IgD-negative memory B cell (primary cell): Measurements from ENCODE around the gene RBMS3. TPM values are rescaled to one million over a fixed set of nuclear protein-coding genes. Genes with fewer than 3 reads are reported as not detected.

Source experiments
- H3K27ac Mint-ChIP-seq, 3 donors: one replicate each; pipeline ENCODE4 v1.8.0; 2020 to 2022; ENCODE audit warnings: mild to moderate bottlenecking in 3 of 3, mixed read lengths in 3 of 3, moderate library complexity in 1 of 3
- H3K27me3 Mint-ChIP-seq: one replicate; pipeline ENCODE4 v1.8.0; 2021; ENCODE audit warnings: mixed read lengths
- H3K36me3 Mint-ChIP-seq: one replicate; pipeline ENCODE4 v1.8.0; 2020; ENCODE audit warnings: mild to moderate bottlenecking, mixed read lengths
- H3K4me1 Mint-ChIP-seq, 3 donors: one replicate each; pipeline ENCODE4 v1.8.0; 2020 to 2022; ENCODE audit warnings: mixed read lengths in 3 of 3, mild to moderate bottlenecking in 1 of 3
- H3K4me3 Mint-ChIP-seq, 4 donors: one replicate each; pipeline ENCODE4 v1.8.0; 2020 to 2022; ENCODE audit warnings: mild to moderate bottlenecking in 4 of 4, mixed read lengths in 4 of 4, moderate library complexity in 3 of 4
- H3K9me3 Mint-ChIP-seq, 3 donors: one replicate each; pipeline ENCODE4 v1.8.0; 2020 to 2021; ENCODE audit warnings: mixed read lengths in 3 of 3, mild to moderate bottlenecking in 1 of 3
- polyA plus RNA-seq: library from polyadenylated mRNA; unstranded; fragments of 300-500 nt; fragmentation: Illumina TruSeq; gene quantifications from one replicate; pipeline ENCODE4 v1.2.3, GENCODE V29; 2021

RBMS3 gene
- polyA plus RNA-seq, 1 donor from 2014 or later, result not detected

- no peak overlapping the region for H3K27ac Mint-ChIP-seq
- H3K4me1 Mint-ChIP-seq, result no peaks in the 10 kb centered on the region
- no peaks in the 10 kb centered on the region for H3K27me3 Mint-ChIP-seq
- H3K9me3 Mint-ChIP-seq, result no peaks in the 10 kb centered on the region
- H3K4me3 Mint-ChIP-seq, result peak overlapping the region in 1 of 4 donors; percentile 10
- H3K36me3 Mint-ChIP-seq, result no peaks in the 10 kb centered on the region
These were observed 17.4 kb upstream of the RBMS3 start for GRCh38 chr3:29263476-29263875.

- Mint-ChIP-seq H3K9me3 (no peaks in the 10 kb centered on the region), H3K27ac (no peak overlapping the region), H3K4me3 (no peak overlapping the region), H3K27me3 (no peaks in the 10 kb centered on the region), H3K4me1 (no peaks in the 10 kb centered on the region), H3K36me3 (no peaks in the 10 kb centered on the region)
These were observed 15.3 kb upstream of the RBMS3 start for GRCh38 chr3:29265509-29266072.

GRCh38 chr3:29267226-29267625 lies 13.6 kb upstream of the RBMS3 start:
- no peaks in the 10 kb centered on the region for H3K4me1 Mint-ChIP-seq
- H3K27ac Mint-ChIP-seq, result no peak overlapping the region
- H3K27me3 Mint-ChIP-seq, result no peaks in the 10 kb centered on the region
- H3K4me3 Mint-ChIP-seq, result no peak overlapping the region
- peaks cover 0 to 2% (median 0%) of the 10 kb centered on the region in 3 donors for H3K9me3 Mint-ChIP-seq
- H3K36me3 Mint-ChIP-seq, result no peaks in the 10 kb centered on the region

GRCh38 chr3:29268651-29269050 lies 12.2 kb upstream of the RBMS3 start:
- no peak overlapping the region for H3K4me3 Mint-ChIP-seq
- H3K27me3 Mint-ChIP-seq, result no peaks in the 10 kb centered on the region
- H3K36me3 Mint-ChIP-seq, result no peaks in the 10 kb centered on the region
- H3K4me1 Mint-ChIP-seq, result no peaks in the 10 kb centered on the region
- H3K27ac Mint-ChIP-seq, result no peak overlapping the region
- peaks cover 0 to 2% (median 0%) of the 10 kb centered on the region in 3 donors for H3K9me3 Mint-ChIP-seq

- Mint-ChIP-seq H3K9me3 (peaks cover 0 to 2% (median 0%) of the 10 kb centered on the region in 3 donors), H3K27ac (no peak overlapping the region), H3K27me3 (no peaks in the 10 kb centered on the region), H3K4me3 (no peak overlapping the region), H3K36me3 (no peaks in the 10 kb centered on the region), H3K4me1 (no peaks in the 10 kb centered on the region)
These were observed 10.1 kb upstream of the RBMS3 start for GRCh38 chr3:29270752-29271151.

- H3K27me3 Mint-ChIP-seq, result no peaks in the 10 kb centered on the region
- no peak overlapping the region for H3K27ac Mint-ChIP-seq
- H3K4me1 Mint-ChIP-seq, result no peaks in the 10 kb centered on the region
- no peak overlapping the region for H3K4me3 Mint-ChIP-seq
- no peaks in the 10 kb centered on the region for H3K36me3 Mint-ChIP-seq
- peaks cover 0 to 2% (median 0%) of the 10 kb centered on the region in 3 donors for H3K9me3 Mint-ChIP-seq
These were observed 9.4 kb upstream of the RBMS3 start for GRCh38 chr3:29271475-29271874.

- peaks cover 0 to 5% (median 0%) of the 10 kb centered on the region in 3 donors for H3K9me3 Mint-ChIP-seq
- H3K27me3 Mint-ChIP-seq, result peaks cover 7% of the 10 kb centered on the region
- H3K27ac Mint-ChIP-seq, result no peak overlapping the region
- peaks cover 0 to 2% (median 0%) of the 10 kb centered on the region in 3 donors for H3K4me1 Mint-ChIP-seq
- H3K36me3 Mint-ChIP-seq, result no peaks in the 10 kb centered on the region
- H3K4me3 Mint-ChIP-seq, result no peak overlapping the region
These were observed 6.2 kb upstream of the RBMS3 start for GRCh38 chr3:29274667-29275066.

GRCh38 chr3:29275309-29275708 lies 5.6 kb upstream of the RBMS3 start:
- no peaks in the 10 kb centered on the region for H3K36me3 Mint-ChIP-seq
- no peak overlapping the region for H3K4me3 Mint-ChIP-seq
- H3K9me3 Mint-ChIP-seq, result peaks cover 0 to 5% (median 0%) of the 10 kb centered on the region in 3 donors
- peaks cover under 1 to 4% (median 2%) of the 10 kb centered on the region in 3 donors for H3K4me1 Mint-ChIP-seq
- H3K27me3 Mint-ChIP-seq, result peaks cover 7% of the 10 kb centered on the region
- no peak overlapping the region for H3K27ac Mint-ChIP-seq

GRCh38 chr3:29277249-29277648 lies 3.6 kb upstream of the RBMS3 start:
- peaks cover 2 to 14% (median 12%) of the 10 kb centered on the region in 3 donors for H3K4me1 Mint-ChIP-seq
- H3K36me3 Mint-ChIP-seq, result no peaks in the 10 kb centered on the region
- H3K27ac Mint-ChIP-seq, result no peak overlapping the region
- H3K4me3 Mint-ChIP-seq, result no peak overlapping the region
- H3K27me3 Mint-ChIP-seq, result peaks cover 22% of the 10 kb centered on the region
- H3K9me3 Mint-ChIP-seq, result peaks cover 0 to 2% (median 0%) of the 10 kb centered on the region in 3 donors

- Mint-ChIP-seq H3K27ac (peak overlapping the region in 1 of 3 donors; percentile 37), H3K9me3 (peaks cover 0 to 7% (median 0%) of the 10 kb centered on the region in 3 donors), H3K4me3 (peak overlapping the region in 1 of 4 donors; percentile 51), H3K27me3 (peaks cover 29% of the 10 kb centered on the region), H3K4me1 (peaks cover 2 to 14% (median 12%) of the 10 kb centered on the region in 3 donors), H3K36me3 (no peaks in the 10 kb centered on the region)
These were observed 1.6 kb upstream of the RBMS3 start for GRCh38 chr3:29279286-29279685.

GRCh38 chr3:29279806-29280205 lies 1.1 kb upstream of the RBMS3 start:
- H3K27me3 Mint-ChIP-seq, result peaks cover 29% of the 10 kb centered on the region
- no peak overlapping the region for H3K4me3 Mint-ChIP-seq
- peaks cover 2 to 14% (median 12%) of the 10 kb centered on the region in 3 donors for H3K4me1 Mint-ChIP-seq
- H3K27ac Mint-ChIP-seq, result no peak overlapping the region
- no peaks in the 10 kb centered on the region for H3K36me3 Mint-ChIP-seq
- peaks cover 0 to 7% (median 0%) of the 10 kb centered on the region in 3 donors for H3K9me3 Mint-ChIP-seq

- Mint-ChIP-seq H3K4me3 (peak overlapping the region in 2 of 4 donors; percentile 74), H3K27ac (no peak overlapping the region), H3K9me3 (peaks cover 0 to 7% (median 0%) of the 10 kb centered on the region in 3 donors), H3K36me3 (no peaks in the 10 kb centered on the region), H3K27me3 (peaks cover 32% of the 10 kb centered on the region), H3K4me1 (peaks cover 2 to 14% (median 12%) of the 10 kb centered on the region in 3 donors)
These were observed 148 bp downstream of the RBMS3 start for GRCh38 chr3:29281094-29281343.

GRCh38 chr3:29281344-29282241 lies 722 bp downstream of the RBMS3 start:
- H3K27ac Mint-ChIP-seq, result no peak overlapping the region
- peaks cover 0 to 7% (median 0%) of the 10 kb centered on the region in 3 donors for H3K9me3 Mint-ChIP-seq
- H3K36me3 Mint-ChIP-seq, result no peaks in the 10 kb centered on the region
- H3K4me1 Mint-ChIP-seq, result peaks cover 2 to 14% (median 12%) of the 10 kb centered on the region in 3 donors
- peaks cover 32% of the 10 kb centered on the region for H3K27me3 Mint-ChIP-seq
- peak overlapping the region in 2 of 4 donors; percentile 74 for H3K4me3 Mint-ChIP-seq

- H3K4me3 Mint-ChIP-seq, result peak overlapping the region in 2 of 4 donors; percentile 39 to 74
- no peaks in the 10 kb centered on the region for H3K36me3 Mint-ChIP-seq
- peaks cover 2 to 14% (median 12%) of the 10 kb centered on the region in 3 donors for H3K4me1 Mint-ChIP-seq
- peaks cover 32% of the 10 kb centered on the region for H3K27me3 Mint-ChIP-seq
- H3K9me3 Mint-ChIP-seq, result peaks cover 0 to 7% (median 0%) of the 10 kb centered on the region in 3 donors
- no peak overlapping the region for H3K27ac Mint-ChIP-seq
These were observed 1.8 kb downstream of the RBMS3 start for GRCh38 chr3:29282427-29283230.
